HG02759 (cell line): ENCODE data around the gene ZHX3.

Experiments
- ATAC-seq: cut with Tn5 transposase; IDR thresholded peaks from one replicate; pipeline ENCODE4 v1.9.1; 2021; ENCODE audit warnings: mild to moderate bottlenecking, moderate library complexity; ENCODE audit not compliant: unreplicated experiment

Gene ZHX3

GRCh38 chr20:41159547-41159946, 158.0 kb downstream of the ZHX3 start:
- no peak for ATAC-seq

DNA sequence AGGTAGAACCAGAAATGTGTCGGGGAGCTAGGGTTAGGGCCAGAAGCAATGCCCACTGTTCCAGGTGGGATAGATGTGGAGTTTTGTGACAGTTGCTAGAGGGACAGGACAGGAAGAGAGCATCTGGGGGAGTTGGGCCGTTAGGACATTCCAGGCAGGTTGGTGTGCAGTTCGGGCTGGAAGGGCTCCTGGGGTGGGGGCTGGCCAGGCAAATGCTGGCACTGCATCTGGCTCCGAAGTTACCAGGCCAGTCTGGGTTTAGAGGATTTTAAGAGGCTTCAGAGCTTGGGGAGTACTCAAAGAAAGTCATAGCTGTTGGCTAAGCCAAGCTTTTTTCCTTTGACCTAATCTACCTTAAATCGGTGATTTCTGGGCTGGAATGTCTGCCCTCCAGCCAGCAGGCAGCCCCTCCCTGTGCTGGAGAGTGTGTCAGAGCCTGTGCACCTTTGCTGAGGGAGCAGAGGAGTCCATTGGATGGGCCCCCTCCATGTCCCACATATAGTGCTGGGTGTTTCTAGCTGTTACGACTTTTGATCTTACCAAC, 159.4 kb downstream of the ZHX3 start:
- no peak for ATAC-seq

DNA sequence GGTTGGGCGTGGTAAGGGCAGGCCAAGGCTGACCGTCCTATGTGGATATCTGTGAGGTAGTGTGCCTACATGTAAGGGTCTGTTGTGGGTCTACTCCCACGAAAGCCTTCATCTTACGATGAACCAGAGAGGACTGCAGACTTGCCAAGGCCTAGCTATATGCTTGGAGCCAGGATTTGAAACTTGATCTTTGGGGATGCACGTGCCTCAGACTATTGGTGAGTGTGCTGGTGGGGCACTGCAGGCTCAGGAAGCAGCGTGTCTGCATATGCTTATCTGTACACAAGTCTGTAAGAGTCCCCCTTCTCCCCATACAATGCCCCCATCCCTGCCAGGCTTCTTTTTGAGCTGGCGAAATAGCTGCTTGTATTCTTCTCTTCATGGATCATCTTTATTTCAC, 162.3 kb downstream of the ZHX3 start:
- no peak for ATAC-seq

DNA sequence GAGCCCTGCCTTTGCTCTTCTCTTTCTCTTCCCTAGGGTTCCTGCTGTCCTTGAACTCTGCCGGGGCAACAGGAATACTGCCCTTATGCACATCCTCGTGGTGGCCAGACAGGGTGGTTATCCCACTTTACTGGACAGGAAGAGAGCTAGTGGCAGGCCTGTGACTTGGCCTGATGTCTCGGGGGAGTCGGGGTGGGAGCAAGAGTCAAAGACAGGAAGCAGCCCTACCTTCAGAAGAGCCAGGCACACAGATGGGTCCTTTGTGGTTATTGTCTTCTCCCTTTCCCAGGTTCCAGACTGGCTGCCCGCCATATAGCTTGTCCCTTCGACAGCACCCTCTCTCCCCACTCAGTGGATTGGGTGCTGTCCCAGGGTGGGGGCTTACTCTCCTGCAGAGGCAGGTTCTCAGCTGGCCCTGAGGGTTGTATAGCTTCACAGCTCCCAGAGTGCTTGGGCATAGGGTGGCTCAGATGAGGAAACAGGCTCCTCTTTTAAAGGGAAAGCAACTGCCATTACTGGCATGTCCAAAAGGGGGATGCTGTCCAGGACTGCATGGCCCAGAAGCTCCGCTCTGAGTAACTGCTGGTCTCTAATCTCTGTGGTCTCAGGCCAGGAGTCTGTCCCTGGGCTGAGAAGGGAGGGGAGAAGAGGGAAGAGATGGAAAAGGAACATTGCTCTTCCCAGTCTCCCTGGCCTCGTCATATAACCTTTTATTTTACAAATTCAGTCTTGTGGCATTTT, 162.9 kb downstream of the ZHX3 start:
- no peak for ATAC-seq

DNA sequence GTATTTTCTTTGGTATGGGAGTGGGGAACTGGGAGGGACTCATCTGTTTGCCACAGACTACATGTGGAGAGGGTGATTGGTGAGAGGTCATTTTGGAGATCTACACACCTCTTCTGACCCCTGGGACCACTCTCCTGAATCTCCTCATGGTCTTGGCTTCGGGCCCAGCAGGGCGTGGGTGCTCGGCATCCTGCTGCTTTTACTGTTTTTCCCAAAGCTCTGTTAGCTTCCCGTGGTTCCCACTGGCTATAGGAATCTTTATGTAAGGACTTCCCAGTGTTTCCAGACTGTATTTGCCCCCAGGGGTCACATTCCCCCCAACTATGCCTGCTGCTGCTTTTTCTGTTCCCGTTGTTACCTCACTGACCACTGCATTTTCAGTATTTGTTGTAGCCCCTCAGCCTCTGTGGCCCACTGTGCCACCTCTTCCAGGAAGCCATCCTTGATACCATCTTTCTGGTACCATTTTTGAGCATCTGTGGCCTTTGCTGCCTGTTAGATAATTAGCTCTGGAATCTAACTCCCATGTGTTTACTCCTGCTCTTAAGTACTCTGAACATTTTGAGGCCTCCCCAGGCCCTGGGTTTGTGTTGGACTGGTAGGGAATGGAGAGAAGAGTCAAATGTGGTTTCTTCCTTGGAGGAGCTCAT, 165.3 kb downstream of the ZHX3 start:
- ATAC-seq: no peak

- ATAC-seq: no peak
Observed at GRCh38 chr20:41151134-41151869, 166.2 kb downstream of the ZHX3 start.

DNA sequence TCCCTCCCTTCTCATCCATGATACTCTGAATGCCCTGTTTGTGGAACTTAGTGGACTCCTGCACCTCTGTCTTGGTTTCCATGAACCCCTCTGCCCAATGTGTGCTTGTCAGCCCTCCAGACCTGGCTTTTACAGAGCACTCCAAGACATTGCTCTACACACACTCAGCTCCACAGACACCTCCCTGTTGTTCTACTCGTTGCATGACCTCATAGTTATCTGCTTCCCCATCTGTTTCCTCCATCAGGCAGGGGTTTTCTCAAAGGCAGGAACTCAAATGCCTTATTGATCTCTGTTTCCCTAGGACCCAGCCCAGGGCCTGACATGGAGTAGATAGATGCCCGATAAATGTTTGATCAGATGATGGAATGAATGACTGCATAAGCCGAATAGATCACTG, 166.9 kb downstream of the ZHX3 start:
- no peak for ATAC-seq

DNA sequence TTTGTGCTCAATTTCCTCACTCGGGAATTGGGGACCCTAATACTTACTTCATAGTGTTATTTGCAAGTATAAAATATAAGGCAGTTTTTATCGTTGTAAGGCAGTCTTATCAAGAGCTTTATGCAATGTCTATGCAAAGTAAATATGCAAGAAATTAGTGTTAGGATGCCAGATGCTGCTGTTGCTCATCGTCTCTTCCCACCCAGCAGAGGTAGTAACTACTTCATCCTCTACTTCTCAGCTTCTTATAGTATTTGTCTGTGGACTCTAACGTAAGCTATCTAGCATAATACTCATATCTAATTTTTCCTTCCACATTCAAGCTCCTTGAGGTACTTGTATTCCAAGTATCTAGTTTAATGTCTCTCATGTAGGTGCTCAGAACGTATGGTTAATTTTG, 168.6 kb downstream of the ZHX3 start:
- ATAC-seq: no peak

DNA sequence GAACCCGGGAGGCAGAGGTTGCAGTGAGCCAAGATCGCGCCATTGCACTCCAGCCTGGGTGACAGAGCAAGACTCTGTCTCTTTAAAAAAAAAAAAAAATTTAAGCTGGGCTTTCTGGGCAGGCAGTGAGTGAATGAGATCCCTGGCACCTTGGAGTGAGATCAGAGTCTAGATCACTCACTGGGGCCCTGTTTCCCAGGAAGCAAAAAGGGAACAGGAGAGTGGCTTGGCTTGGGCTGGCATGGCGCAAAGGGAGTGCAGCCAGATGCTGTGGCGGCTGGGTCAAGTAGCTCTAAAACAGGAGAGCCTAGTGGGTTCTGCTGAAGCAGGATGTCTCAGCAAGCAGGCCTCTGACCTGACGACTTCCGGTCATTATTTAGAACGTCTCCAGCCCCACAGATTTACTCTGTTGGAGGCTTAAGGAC, 169.8 kb downstream of the ZHX3 start:
- no peak for ATAC-seq

- no peak for ATAC-seq
Observed at GRCh38 chr20:41145821-41146620, 171.5 kb downstream of the ZHX3 start.

DNA sequence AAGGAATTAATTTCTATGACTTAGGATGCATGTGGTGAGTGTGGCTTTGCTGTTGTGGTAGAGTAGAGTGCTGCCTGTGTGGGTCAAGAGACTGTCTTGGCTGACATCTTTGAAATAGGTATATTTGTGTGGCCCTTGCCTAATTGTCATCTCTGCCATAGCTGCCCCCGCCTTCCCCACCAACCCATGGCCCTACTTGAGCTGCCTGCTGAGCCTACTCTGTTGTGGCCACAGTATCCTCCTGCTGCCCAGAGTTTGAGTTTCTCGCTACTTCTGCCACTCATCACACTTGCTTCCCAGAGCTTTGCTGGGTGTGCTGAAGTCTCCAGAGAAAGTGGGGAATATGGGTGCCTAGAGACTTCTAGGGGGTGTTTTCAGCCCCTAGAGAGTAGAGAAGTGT, 172.2 kb downstream of the ZHX3 start:
- ATAC-seq: no peak

DNA sequence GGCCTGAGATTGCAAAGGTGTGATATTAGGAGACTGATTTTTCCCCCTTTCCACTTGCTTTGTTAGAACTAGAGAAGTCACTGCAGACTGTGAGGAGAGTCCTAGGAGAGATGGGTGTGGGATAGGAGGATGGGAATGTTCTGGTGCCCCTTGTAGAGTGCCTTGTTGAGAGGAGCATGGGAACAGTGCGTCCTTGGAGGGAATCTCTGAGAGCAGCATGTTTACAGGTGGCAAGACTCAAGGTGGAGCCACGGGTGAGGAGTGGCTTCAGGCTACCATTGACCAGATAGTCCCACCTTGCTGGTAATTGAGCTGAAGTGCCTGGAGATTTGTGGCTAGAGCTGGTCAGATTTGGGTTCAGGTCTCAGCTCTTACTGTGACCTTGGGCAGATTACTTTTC, 174.2 kb downstream of the ZHX3 start:
- ATAC-seq: no peak

GRCh38 chr20:41142919-41143318, 174.6 kb downstream of the ZHX3 start:
- no peak for ATAC-seq

DNA sequence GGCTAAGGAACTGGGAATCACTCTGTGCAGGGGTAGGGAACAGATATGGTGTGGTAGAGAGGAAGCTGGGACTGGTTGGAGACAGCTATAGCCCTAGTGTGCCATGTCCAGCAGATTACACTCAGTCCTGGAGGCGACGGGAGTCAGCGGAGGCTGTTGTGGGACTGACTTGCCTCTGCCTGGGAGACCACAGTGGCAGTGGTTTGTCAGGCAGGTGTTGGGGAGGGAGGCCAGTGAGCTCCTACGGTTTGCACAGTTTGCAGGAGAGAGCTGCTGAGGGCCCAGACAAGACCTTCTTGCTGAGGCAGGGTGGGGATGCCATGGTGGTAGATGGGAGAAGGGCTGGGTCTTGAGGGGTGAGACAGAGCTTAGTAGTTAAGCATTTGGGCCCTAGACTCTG, 175.3 kb downstream of the ZHX3 start:
- ATAC-seq: no peak

DNA sequence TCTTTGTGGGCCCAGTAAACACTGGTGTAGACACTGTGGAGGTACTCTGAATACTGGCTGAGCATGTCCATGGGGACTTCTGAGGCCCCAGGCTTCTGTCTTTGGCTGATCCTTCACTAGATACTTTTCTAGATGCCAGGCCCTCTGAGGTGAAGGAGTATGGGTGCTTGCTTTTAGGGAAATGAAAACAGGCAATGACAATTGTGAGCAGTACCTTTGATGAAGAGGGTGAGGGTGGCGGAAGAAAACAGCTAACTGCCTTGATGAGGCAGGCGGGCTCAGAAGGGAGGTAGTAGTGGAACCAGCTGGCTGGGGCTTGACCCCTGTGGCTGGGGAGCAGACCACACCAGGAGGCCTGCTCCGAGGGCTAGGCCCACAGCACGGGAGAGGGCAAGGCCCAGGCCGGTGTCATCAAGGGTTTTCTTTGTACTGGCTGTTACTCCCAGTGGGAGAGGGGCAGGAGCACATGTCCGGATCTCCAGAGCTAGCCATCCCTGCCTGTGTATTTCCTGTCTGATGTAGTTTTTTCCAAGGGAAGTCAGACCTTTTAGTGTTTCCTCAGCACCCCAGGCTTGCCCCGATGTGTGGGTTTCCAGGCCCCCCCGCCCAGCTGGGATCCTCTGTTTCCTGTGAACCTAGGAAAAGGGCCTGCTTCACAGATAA, 176.2 kb downstream of the ZHX3 start:
- no peak for ATAC-seq

DNA sequence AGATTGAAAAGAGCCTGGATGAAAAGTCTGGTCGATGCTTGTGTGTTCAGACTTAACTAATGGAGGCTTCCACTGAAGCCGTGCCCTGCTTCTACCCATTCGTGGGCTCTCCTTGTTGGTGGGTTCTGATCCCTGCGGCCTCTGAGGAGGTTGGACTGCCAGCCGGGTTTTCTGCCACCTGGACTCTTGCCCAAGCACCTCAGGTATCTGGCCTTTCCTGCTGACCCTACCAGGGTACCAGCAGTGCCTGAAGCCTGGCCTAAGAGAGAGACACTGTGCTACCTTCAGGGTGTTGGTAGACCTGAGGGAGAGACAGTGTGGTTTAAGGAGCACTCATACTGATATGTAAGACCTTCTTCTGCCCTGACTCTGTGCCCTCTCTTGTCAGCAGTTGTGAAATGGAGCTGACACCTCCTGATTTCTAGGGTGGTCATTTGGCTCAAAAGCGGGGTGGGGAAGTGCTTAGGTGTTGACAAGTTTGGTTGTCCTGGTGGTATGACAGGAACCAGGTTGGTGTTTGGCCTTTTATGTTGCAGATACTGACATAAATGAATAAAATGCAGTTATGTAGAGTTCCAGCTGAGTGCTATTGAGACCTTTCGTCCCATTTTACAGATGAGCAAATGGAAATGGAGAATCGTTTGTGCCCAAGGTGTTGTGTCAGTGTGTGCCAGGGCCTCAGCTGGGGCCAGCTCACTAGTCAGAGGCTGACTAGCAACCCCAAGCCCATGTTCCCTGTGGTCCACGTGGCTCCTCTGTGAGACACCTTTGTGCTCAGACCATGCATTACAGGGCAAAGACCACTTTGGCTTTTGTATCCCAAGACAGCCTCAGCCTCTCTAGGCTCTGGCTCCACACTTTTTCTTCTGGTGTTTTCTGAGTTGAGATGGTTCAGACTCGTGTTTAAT, 177.1 kb downstream of the ZHX3 start:
- no peak for ATAC-seq

DNA sequence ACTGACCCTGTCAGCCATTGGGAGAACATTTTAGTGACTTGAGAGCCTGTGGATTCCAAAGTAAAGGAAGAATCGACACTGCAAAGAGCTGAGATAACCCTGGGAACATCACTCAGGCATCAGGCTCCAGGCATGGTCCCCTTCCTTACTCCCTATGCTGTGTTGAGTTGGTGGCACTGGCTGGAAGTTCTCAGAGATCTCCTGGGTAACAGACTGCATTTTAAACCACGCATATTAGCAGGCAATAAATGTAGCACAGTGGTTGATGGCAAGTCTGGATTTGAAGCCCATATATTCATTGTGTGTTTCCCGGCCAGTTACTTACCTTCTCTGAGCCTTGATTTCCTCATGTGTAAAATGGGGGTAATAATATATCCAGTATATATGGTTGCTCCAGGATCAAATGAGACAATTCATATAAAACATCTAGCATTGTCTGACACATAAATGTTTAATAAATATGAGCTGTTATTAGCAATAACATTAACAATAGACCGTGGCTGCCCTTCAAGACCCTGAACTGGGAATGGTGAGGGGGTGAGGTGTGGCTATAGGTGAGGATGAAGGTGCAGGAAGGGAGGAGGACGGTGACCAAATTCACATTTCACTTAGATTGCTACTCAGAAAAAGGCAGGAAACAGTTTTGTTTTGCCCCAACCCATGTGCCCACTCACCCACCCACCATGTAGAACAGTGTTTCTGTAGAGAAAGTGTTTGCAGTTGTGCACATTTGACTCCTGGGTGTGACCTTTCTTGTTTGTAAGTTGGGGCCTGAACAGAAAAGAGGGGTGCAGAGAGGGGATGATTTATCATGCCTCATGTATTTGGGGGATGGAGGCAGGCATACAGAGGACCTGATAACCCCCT, 178.1 kb downstream of the ZHX3 start:
- no peak for ATAC-seq

GRCh38 chr20:41138475-41139226, 178.9 kb downstream of the ZHX3 start:
- ATAC-seq: no peak
